Activated CD4-positive, alpha-beta memory T cell treated with anti-CD3 and anti-CD28 coated beads, Interleukin-2, amount 10 ng/mL, durations not matched to agents 7 days and 5 days (primary cell): Measurements from ENCODE around the gene PRTN3. TPM values are rescaled to one million over a fixed set of nuclear protein-coding genes. Genes with fewer than 3 reads are reported as not detected.
"Not testable (repeated sequence)": the region's sequence is repeated elsewhere in the genome, so short reads cannot be mapped to it uniquely, and the experiment has no call there.

Experiments
- CTCF ChIA-PET: fragments of 350-600 bp; sonication (Branson Sonifier 250); formaldehyde crosslinking; loops from one replicate; lab custom pipeline; 2021; ENCODE audit warnings: antibody characterized with exemption, inconsistent platforms; lab: Charles Lee
- POLR2A ChIA-PET: fragments of 350-600 bp; sonication (Branson Sonifier 250); formaldehyde crosslinking; loops from one replicate; lab custom pipeline; 2021; ENCODE audit warnings: antibody characterized with exemption; lab: Charles Lee
- DNase-seq: peaks from one replicate; pipeline ENCODE4 v3.0.0-alpha.2; 2020
- H3K27ac Mint-ChIP-seq: one replicate; pipeline ENCODE4 v1.8.0; 2021; ENCODE audit warnings: mild to moderate bottlenecking, mixed read lengths
- H3K27me3 Mint-ChIP-seq: one replicate; pipeline ENCODE4 v1.8.0; 2021; ENCODE audit warnings: mixed read lengths
- H3K36me3 Mint-ChIP-seq: one replicate; pipeline ENCODE4 v1.8.0; 2021; ENCODE audit warnings: low read depth, mixed read lengths
- H3K4me1 Mint-ChIP-seq: one replicate; pipeline ENCODE4 v1.8.0; 2021; ENCODE audit warnings: mixed read lengths
- H3K4me3 Mint-ChIP-seq: one replicate; pipeline ENCODE4 v1.8.0; 2021; ENCODE audit warnings: mild to moderate bottlenecking, mixed read lengths
- H3K9me3 Mint-ChIP-seq: one replicate; pipeline ENCODE4 v1.8.0; 2021; ENCODE audit warnings: mixed read lengths
- total RNA-seq, 2 experiments: library from RNA; stranded (reverse); gene quantifications; one replicate each; pipeline ENCODE4 v1.2.3, GENCODE V29; 2021

PRTN3 gene
- total RNA-seq, 2 experiments from 2014 or later, result not detected

DNA sequence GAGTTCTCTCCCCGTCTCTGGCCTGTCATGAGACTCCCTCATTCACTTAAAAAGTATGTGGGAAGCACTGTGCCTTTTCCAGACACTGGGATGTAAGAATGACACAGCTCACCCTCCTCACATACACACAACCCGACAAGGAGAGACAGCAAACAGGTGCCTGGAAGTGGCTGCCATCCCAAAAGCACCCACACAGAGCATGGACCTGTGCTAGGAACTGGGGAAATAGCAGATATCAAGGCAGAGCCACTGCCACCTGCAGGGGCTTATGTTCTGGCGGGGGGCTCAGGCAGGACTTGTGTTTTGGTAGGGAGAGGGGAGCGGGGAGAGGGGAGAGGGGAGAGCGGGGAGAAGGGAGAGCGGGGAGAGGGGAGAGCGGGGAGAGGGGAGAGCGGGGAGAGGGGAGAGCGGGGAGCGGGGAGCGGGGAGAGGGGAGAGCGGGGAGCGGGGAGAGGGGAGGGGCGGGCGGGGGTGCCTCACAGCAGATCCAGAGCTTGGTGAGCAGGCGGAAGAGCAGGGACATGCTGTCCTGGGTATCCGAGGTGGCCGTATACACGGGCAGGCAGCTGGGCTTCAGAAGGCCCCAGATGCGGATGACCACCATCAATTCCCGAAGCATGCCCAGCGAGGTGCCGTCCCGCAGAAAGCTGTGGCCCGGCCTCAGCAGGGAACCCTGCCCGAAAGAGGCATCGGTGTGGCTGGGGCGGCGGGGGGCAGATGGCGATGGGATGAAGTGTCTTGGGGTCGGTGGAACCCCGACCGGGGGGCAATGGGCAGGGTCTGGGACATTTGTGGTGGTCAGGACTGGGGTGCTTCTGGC, 30.9 kb downstream of the PRTN3 start:
- no peaks in the 10 kb centered on the region for H3K9me3 Mint-ChIP-seq
- H3K36me3 Mint-ChIP-seq, result peaks cover 23% of the 10 kb centered on the region
- H3K27ac Mint-ChIP-seq, result peak overlapping the region; percentile 89
- ChIA-PET POLR2A (interaction anchor here (0.8 to 2.6 kb wide), 7 partner anchors 8 to 403 kb away, joined by 3 to 16 read pairs (median 4); partner anchors contain the start of genes CIRBP, FAM174C, MED16 and RNU6-9), CTCF (interaction anchor here (0.6 to 1.1 kb wide), 2 partner anchors 8 to 125 kb away, joined by 3 to 8 read pairs; no protein-coding TSS in a partner anchor)
- DNase-seq, result no peak
- peaks cover 11% of the 10 kb centered on the region for H3K4me1 Mint-ChIP-seq
- peak overlapping the region; percentile 71 for H3K4me3 Mint-ChIP-seq
- no peaks in the 10 kb centered on the region for H3K27me3 Mint-ChIP-seq

DNA sequence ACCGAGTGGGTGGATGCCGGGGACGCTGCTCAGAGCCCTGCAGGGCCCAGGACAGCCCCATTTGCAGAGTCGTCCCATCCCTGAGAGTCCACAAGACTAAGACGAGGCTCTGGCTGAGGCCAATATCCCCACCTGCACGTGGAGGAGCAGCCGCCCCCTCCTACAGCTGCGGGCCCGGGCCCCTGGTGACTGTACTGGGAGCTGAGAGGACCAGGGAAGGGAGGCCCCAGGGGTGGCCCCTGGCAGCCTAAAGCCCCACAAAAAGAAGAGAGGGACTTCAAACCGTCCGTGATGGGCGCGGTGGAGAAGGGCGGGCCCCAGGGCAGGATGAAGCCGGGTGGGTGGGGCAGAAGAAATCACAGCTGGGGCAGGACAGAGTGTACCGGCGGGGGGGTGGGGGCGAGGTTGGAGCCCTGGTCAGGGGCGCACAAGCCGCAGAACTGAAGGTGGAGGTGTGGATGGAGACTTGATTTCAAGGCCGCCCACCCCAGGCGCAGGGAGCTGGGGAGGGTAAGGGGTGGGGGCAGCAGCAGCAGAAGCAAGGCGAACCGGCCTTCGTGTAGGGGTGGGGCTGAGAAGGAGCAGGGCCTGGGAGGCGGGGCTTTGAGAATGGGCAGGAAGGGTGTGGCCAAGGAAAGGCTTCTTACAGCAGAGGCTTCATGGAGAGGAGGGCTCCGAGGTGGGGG, 31.6 kb downstream of the PRTN3 start:
- H3K27me3 Mint-ChIP-seq, result no peaks in the 10 kb centered on the region
- peaks cover 21% of the 10 kb centered on the region for H3K36me3 Mint-ChIP-seq
- CTCF ChIA-PET, result interaction anchor here (0.6 to 1.1 kb wide), 3 partner anchors 8 to 126 kb away, joined by 3 to 8 read pairs (median 3); partner anchors contain the start of gene WDR18
- POLR2A ChIA-PET, result interaction anchor here (0.8 to 2.6 kb wide), 8 partner anchors 21 to 403 kb away, joined by 3 to 16 read pairs (median 3); partner anchors contain the start of genes CIRBP, FAM174C, MED16 and PTBP1
- peak; percentile 91 for DNase-seq
- peak overlapping the region; percentile 89 for H3K27ac Mint-ChIP-seq
- no peaks in the 10 kb centered on the region for H3K9me3 Mint-ChIP-seq
- peak overlapping the region; percentile 71 for H3K4me3 Mint-ChIP-seq
- H3K4me1 Mint-ChIP-seq, result peaks cover 11% of the 10 kb centered on the region

GRCh38 chr19:873084-873483, 32.3 kb downstream of the PRTN3 start:
- peak overlapping the region; percentile 30 for H3K4me3 Mint-ChIP-seq
- H3K9me3 Mint-ChIP-seq, result no peaks in the 10 kb centered on the region
- peak; percentile 86 for DNase-seq
- ChIA-PET CTCF (interaction anchor here (0.7 to 1.1 kb wide), 2 partner anchors 9 to 111 kb away, joined by 3 to 8 read pairs; partner anchors contain the start of gene WDR18), POLR2A (interaction anchor here (0.8 to 2.6 kb wide), 6 partner anchors 9 to 396 kb away, joined by 3 to 16 read pairs (median 4); partner anchors contain the start of genes CIRBP, MED16, PTBP1 and RNU6-9)
- H3K27ac Mint-ChIP-seq, result peak overlapping the region; percentile 65
- peaks cover 11% of the 10 kb centered on the region for H3K4me1 Mint-ChIP-seq
- H3K36me3 Mint-ChIP-seq, result peaks cover 16% of the 10 kb centered on the region
- H3K27me3 Mint-ChIP-seq, result no peaks in the 10 kb centered on the region

DNA sequence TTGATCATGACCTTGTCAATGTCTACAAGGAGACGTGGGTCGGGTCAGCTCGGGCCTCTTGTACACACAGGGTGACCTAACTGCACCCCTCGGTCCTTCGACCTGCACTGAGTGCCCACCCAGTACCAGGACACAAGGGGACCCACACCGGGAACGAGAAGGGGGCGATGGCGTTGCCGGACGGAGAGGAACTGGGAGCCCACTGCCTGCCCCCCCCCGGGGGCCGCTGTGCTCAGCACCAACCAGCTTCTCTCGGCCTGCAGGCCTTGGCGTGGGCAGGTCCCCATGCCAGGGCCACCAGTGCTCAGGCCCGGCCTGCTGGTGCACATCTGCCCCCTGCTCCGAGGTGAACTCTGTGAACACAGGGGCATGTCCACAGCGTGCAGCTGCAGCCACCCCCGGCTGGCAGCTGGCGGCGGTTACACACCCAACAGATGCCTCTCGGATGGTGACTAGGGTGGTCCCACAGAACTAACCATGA, 32.8 kb downstream of the PRTN3 start:
- ChIA-PET POLR2A (interaction anchor here (1.0 to 2.6 kb wide), 2 partner anchors 9 to 35 kb away, joined by 3 to 16 read pairs; no protein-coding TSS in a partner anchor), CTCF (interaction anchor here (1.0 kb wide), 1 partner anchor 34 kb away, joined by 3 read pairs; no protein-coding TSS in a partner anchor)
- no peaks in the 10 kb centered on the region for H3K27me3 Mint-ChIP-seq
- H3K27ac Mint-ChIP-seq, result no peak overlapping the region
- H3K36me3 Mint-ChIP-seq, result peaks cover 15% of the 10 kb centered on the region
- no peak for DNase-seq
- no peak overlapping the region for H3K4me3 Mint-ChIP-seq
- no peaks in the 10 kb centered on the region for H3K9me3 Mint-ChIP-seq
- peaks cover 11% of the 10 kb centered on the region for H3K4me1 Mint-ChIP-seq

DNA sequence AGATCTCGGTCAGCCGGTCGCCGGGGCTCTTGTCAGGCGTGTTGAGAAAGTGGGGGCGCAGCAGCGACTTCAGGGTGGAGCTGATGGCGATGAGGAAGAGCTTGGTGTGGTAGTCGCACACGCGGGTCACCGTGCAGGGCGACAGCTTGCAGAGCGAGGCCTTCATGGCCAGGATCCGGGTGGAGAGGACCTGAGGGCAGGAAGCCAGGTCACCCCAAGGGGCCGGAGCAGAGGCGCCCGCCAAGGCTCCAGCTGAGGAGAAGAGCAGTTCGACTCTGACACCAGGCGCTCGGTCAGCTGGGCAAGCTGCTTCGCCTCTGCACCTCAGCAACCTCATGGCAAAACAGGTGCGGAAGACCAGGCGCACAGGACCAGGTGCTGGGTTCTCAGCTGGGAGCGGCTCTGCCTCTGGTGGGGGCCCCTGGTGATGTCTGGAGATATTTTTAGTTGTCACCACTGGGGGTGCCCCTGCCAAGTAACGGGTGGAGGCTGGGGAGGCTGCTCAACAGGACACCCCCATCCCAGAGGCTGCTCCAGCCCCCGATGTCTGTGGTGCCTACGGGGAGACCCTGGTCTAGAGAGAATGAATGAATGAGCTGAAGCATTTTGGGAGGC, 34.6 kb downstream of the PRTN3 start:
- CTCF ChIA-PET, result interaction anchor here (1.1 kb wide), 1 partner anchor 12 kb away, joined by 4 read pairs; no protein-coding TSS in a partner anchor
- H3K4me3 Mint-ChIP-seq, result no peak overlapping the region
- DNase-seq, result no peak
- H3K4me1 Mint-ChIP-seq, result peaks cover 11% of the 10 kb centered on the region
- no peak overlapping the region for H3K27ac Mint-ChIP-seq
- H3K36me3 Mint-ChIP-seq, result peaks cover 9% of the 10 kb centered on the region
- POLR2A ChIA-PET, result interaction anchor here (1.3 kb wide), 2 partner anchors 10 to 33 kb away, joined by 3 to 4 read pairs; no protein-coding TSS in a partner anchor
- no peaks in the 10 kb centered on the region for H3K27me3 Mint-ChIP-seq
- no peaks in the 10 kb centered on the region for H3K9me3 Mint-ChIP-seq

DNA sequence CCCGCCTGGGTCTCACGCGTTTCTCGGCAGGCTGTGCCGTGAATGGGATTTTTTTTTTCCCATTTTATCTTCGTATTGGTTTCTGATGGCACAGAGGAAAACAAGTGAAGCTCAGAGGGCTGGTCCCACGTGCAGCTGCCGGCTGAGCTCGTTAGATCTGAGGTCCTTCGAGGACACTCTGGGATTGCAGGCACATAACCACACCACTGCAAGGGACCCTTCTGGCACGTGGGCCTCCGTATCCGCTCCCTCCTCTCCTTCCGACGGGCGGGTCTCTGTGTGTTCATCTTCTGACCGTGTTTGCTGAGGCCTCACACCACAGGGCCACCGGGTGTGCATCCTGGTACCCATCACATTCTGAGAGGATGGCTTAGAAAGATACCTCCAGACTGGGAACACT, 35.3 kb downstream of the PRTN3 start:
- H3K27me3 Mint-ChIP-seq, result no peaks in the 10 kb centered on the region
- DNase-seq, result no peak
- H3K4me3 Mint-ChIP-seq, result no peak overlapping the region
- POLR2A ChIA-PET, result interaction anchor here (1.3 kb wide), 2 partner anchors 11 to 33 kb away, joined by 3 to 4 read pairs; no protein-coding TSS in a partner anchor
- CTCF ChIA-PET, result interaction anchor here (1.1 kb wide), 1 partner anchor 12 kb away, joined by 4 read pairs; no protein-coding TSS in a partner anchor
- no peaks in the 10 kb centered on the region for H3K9me3 Mint-ChIP-seq
- no peak overlapping the region for H3K27ac Mint-ChIP-seq
- peaks cover 11% of the 10 kb centered on the region for H3K4me1 Mint-ChIP-seq
- H3K36me3 Mint-ChIP-seq, result peaks cover 10% of the 10 kb centered on the region

GRCh38 chr19:876780-877314, 36.0 kb downstream of the PRTN3 start:
- no peak overlapping the region for H3K4me3 Mint-ChIP-seq
- H3K36me3 Mint-ChIP-seq, result peaks cover 16% of the 10 kb centered on the region
- H3K4me1 Mint-ChIP-seq, result peaks cover 9% of the 10 kb centered on the region
- CTCF ChIA-PET, result no interaction called here
- no peak for DNase-seq
- no peak overlapping the region for H3K27ac Mint-ChIP-seq
- H3K9me3 Mint-ChIP-seq, result no peaks in the 10 kb centered on the region
- H3K27me3 Mint-ChIP-seq, result no peaks in the 10 kb centered on the region
- POLR2A ChIA-PET, result interaction anchor here (1.0 kb wide), 1 partner anchor 30 kb away, joined by 3 read pairs; no protein-coding TSS in a partner anchor

GRCh38 chr19:877992-878660, 37.3 kb downstream of the PRTN3 start:
- POLR2A ChIA-PET, result interaction anchor here (1.6 kb wide), 1 partner anchor 15 kb away, joined by 3 read pairs; the partner anchor contains the start of genes MED16 and RNU6-9
- H3K4me1 Mint-ChIP-seq, CTCF ChIA-PET, H3K4me3 Mint-ChIP-seq, H3K27me3 Mint-ChIP-seq, DNase-seq, H3K9me3 Mint-ChIP-seq, H3K27ac Mint-ChIP-seq: not testable (repeated sequence)
- peaks cover 19% of the 10 kb centered on the region for H3K36me3 Mint-ChIP-seq

- DNase-seq, H3K9me3 Mint-ChIP-seq, H3K4me3 Mint-ChIP-seq, CTCF ChIA-PET, H3K27me3 Mint-ChIP-seq, H3K4me1 Mint-ChIP-seq, H3K27ac Mint-ChIP-seq: not testable (repeated sequence)
- H3K36me3 Mint-ChIP-seq, result peaks cover 22% of the 10 kb centered on the region
- POLR2A ChIA-PET, result interaction anchor here (1.4 to 1.6 kb wide), 2 partner anchors 14 to 31 kb away, joined by 3 read pairs; partner anchors contain the start of genes MED16 and RNU6-9
These were observed 38.2 kb downstream of the PRTN3 start for GRCh38 chr19:878751-879561.

DNA sequence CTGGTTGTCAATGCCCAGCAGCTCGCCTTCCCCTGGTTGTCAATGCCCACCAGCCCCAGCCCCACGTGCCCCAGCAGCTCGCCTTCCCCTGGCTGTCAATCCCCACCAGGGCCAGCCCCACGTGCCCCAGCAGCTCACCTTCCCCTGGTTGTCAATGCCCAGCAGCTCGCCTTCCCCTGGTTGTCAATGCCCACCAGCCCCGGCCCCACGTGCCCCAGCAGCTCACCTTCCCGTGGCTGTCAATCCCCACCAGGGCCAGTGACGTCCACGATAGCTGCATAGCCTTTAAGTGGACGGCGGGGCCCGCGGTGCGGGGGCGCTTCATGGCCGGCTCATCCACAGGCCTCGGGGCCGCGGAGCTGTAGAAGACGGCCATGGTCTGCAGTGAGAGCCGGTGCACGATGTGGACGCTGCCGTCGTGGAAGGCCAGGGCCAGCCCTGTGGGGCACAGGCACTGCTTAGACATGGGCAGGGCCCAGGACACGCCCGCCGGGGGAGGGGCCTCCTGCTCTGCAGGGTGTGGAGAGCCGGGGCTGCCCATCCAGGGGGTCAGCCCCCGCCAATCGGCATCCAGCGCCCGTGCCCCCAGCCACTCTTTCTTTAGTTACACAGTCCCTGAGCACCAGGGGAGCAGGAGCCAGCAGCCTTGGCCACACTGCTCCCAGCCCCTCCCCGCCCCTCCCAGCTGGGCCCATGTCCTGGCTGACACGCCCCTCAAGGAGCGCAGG, 39.1 kb downstream of the PRTN3 start:
- no peaks in the 10 kb centered on the region for H3K27me3 Mint-ChIP-seq
- CTCF ChIA-PET, result no interaction called here
- DNase-seq, result no peak
- H3K27ac Mint-ChIP-seq, result no peak overlapping the region
- H3K4me3 Mint-ChIP-seq, result no peak overlapping the region
- POLR2A ChIA-PET, result interaction anchor here (1.1 to 3.6 kb wide), 4 partner anchors 13 to 30 kb away, joined by 3 to 14 read pairs (median 4); partner anchors contain the start of genes MED16 and RNU6-9
- no peaks in the 10 kb centered on the region for H3K9me3 Mint-ChIP-seq
- H3K36me3 Mint-ChIP-seq, result peaks cover 22% of the 10 kb centered on the region
- no peaks in the 10 kb centered on the region for H3K4me1 Mint-ChIP-seq
